ENCODE results near the gene MAP7.

DNA sequence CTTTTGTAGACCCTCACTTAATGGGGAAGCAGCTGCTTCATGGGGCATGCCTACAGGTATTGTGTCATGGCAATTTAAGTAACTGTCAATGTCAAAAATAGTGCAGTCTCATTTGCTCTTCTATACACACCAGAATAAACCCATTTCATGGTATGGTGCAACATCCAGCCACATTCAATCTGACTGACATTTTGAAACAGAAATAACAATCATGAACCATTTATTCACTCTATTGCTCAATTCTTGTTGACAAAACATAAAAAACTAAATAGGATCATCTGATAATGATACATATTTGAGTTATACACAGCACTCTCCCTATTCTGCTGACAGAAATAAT is 122.9 kb downstream of the MAP7 start:
- TF ChIP-seq, protein P1, sequence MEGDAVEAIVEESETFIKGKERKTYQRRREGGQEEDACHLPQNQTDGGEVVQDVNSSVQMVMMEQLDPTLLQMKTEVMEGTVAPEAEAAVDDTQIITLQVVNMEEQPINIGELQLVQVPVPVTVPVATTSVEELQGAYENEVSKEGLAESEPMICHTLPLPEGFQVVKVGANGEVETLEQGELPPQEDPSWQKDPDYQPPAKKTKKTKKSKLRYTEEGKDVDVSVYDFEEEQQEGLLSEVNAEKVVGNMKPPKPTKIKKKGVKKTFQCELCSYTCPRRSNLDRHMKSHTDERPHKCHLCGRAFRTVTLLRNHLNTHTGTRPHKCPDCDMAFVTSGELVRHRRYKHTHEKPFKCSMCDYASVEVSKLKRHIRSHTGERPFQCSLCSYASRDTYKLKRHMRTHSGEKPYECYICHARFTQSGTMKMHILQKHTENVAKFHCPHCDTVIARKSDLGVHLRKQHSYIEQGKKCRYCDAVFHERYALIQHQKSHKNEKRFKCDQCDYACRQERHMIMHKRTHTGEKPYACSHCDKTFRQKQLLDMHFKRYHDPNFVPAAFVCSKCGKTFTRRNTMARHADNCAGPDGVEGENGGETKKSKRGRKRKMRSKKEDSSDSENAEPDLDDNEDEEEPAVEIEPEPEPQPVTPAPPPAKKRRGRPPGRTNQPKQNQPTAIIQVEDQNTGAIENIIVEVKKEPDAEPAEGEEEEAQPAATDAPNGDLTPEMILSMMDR (IDR thresholded peaks at IDR 0.05) = no peak
- no peak for TF ChIP-seq POLR2A (IDR thresholded peaks at IDR 0.05)

Measured in Peyer's patch (tissue), 4 donors.